H4 (cell line): ENCODE measurements around the gene DDAH1. TPM values are rescaled to one million over a fixed set of nuclear protein-coding genes. Genes with fewer than 3 reads are reported as not detected.

Source experiments
- DNase-seq: peaks from one replicate; pipeline ENCODE4 v3.0.0-alpha.2; 2015; ENCODE audit warnings: low spot score
- total RNA-seq: library from RNA; depleted of rRNA; stranded (reverse); fragments of >200 nt; shearing (Covaris generic); gene quantifications from 2 replicates; pipeline ENCODE4 v1.2.3, GENCODE V29; 2014

Gene DDAH1
- total RNA-seq, 1 experiment from 2014 or later, result 6.1 TPM

GRCh38 chr1:85328713-85329397 is 136.1 kb downstream of the DDAH1 start:
- DNase-seq, result peak; percentile 90

- DNase-seq, result no peak
These were observed 137.2 kb downstream of the DDAH1 start for GRCh38 chr1:85327759-85328158.

GRCh38 chr1:85326851-85327250 is 138.1 kb downstream of the DDAH1 start:
- no peak for DNase-seq

DNA sequence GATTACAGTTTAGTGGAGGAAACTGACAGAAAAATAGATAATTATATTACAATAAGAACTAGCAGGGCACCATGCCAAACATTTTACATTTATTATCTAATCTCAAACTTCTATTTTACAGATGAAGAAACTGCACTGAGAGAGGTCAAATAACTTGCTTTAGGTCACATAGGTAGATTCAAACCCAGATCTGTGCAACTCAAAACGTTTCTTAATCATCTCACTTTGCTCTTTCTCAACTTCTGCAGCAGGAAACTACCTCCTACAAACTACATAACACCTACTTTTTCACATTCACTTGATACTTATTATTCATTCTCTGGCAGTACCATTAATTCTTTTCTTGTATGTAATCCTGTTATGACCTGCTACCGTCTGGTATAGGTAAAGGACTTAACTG is 138.6 kb downstream of the DDAH1 start:
- DNase-seq, result no peak

GRCh38 chr1:85325920-85326319 is 139.0 kb downstream of the DDAH1 start:
- no peak for DNase-seq

- DNase-seq, result no peak
These were observed 141.2 kb downstream of the DDAH1 start for GRCh38 chr1:85323770-85324169.

GRCh38 chr1:85322655-85323054 is 142.3 kb downstream of the DDAH1 start:
- DNase-seq, result no peak

- DNase-seq, result peak; percentile 20
These were observed 143.6 kb downstream of the DDAH1 start for GRCh38 chr1:85321237-85321964.

DNA sequence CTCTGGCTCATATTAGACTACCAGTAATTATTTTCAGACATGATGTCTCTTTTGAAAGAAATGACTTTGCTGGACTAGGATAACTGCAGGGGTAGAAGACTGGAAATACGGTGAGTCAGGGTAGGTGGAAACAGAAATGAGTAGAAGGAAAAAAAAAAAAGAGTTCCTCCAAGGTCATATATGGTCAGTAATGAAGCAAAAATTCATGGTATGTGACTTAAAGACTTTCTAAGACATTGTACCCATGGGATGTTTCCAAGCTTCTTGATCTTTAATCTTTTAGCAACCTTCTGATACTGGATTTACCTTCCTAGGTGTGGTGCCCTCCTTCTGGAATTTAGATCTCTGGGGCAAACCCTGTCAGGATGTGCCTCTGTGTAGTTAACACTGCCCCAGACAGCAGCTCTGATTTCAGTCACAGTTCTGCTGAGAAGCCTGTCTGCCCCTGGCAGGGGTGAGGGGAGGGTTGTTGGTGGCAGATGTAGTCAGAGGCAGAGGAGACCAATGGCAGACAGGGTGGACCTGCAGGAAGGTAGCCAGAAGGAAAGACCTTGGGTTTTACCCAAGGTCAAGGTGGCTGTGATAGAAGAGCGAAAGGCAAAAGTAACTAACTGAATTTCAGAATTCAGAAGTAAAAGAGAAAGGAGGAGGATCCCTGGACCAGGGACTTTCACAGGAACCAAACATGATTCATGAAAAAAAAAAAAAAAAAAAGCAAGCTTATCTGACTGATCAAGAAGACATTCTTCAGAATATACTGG is 144.4 kb downstream of the DDAH1 start:
- no peak for DNase-seq

- no peak for DNase-seq
These were observed 145.0 kb downstream of the DDAH1 start for GRCh38 chr1:85319931-85320330.

DNA sequence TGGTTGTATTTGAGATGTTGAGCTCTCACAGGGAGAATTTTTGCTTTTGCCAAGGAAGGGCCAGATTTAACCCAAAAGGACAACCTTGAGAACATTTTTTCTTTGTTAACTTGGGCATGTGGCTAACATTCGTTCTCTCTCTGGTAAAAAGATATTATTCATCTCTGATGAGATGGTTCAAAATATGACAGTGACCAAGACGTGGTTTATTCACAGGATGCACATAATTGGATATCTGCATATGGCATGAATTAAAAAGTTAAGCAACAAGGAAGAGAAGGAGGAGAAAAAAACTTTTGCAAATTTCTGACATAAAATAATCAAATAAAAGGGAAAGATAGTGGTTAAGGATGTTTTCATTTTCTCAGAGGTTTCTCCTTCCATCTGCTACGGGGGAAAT is 145.5 kb downstream of the DDAH1 start:
- DNase-seq, result no peak

DNA sequence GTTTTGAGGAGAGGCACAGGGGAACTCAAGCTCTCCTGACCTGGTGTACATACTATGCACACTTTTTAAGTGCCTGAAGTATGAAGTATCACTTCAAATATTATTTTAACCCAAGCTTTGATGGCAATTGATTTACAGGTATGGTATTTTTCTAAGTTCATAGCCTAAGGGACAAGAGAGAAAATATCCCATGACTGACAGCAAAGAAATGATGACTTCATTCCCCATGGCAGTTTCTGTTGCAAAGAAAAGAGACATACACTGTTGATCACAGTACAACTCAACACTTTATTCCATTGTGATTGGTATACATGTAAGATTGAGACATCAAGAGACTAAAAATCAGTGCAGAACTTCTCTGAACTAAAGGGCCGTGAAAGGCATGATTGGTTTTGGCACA is 146.7 kb downstream of the DDAH1 start:
- no peak for DNase-seq

GRCh38 chr1:85317560-85317959 is 147.4 kb downstream of the DDAH1 start:
- DNase-seq, result no peak

GRCh38 chr1:85316321-85316720 is 148.6 kb downstream of the DDAH1 start:
- DNase-seq, result no peak

DNA sequence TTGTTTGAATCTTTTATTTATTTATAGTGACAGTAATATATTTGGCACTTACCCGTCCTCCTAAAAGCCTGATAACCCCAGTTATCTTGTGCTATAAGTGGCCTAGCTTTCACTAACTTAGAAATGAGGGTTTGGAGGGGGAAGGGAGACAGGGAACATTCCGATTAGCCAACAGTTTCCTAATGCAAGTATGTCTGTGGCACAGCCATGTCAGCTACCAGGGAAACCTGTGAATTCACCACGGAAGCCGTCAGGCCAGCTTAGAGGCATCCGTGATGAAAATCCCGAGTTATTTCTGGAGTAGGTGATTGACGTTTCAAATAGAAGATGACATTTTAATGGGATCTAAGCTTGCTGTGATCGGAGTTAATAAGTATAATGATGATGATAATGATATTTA is 149.2 kb downstream of the DDAH1 start:
- no peak for DNase-seq

- no peak for DNase-seq
These were observed 150.2 kb downstream of the DDAH1 start for GRCh38 chr1:85314726-85315125.

GRCh38 chr1:85313888-85314696 is 150.9 kb downstream of the DDAH1 start:
- DNase-seq, result peak; percentile 29

DNA sequence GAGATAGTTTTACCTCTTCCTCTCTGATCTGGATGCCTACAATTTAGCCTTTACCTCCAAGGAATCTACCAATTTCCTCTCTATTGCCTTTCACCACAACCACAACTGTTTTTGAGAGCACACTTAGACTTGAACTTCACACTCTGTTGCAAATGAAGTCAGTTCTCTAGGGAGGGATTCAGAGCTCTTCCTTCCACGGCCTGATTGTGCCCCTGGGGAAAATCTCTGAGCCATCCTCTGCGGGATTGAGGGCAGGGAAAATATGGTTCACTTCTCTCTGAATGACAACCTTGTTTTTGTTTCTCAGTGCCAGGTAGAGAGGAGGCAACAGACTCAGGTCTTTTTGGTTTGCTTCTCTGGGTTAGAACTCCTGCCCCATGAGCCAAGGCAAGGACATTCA is 153.1 kb downstream of the DDAH1 start:
- DNase-seq, result no peak

- no peak for DNase-seq
These were observed 156.1 kb downstream of the DDAH1 start for GRCh38 chr1:85308833-85309350.

- DNase-seq, result peak; percentile 65
These were observed 156.7 kb downstream of the DDAH1 start for GRCh38 chr1:85307987-85308832.

- no peak for DNase-seq
These were observed 158.7 kb downstream of the DDAH1 start for GRCh38 chr1:85306236-85306635.
